ENCODE measurements around the gene MYO10. TPM values are rescaled to one million over a fixed set of nuclear protein-coding genes. Genes with fewer than 3 reads are reported as not detected.
"Not testable (repeated sequence)": the region's sequence is repeated elsewhere in the genome, so short reads cannot be mapped to it uniquely, and the experiment has no call there.

The MYO10 gene
- total RNA-seq, 1 experiment from 2014 or later = 89.8 TPM

DNA sequence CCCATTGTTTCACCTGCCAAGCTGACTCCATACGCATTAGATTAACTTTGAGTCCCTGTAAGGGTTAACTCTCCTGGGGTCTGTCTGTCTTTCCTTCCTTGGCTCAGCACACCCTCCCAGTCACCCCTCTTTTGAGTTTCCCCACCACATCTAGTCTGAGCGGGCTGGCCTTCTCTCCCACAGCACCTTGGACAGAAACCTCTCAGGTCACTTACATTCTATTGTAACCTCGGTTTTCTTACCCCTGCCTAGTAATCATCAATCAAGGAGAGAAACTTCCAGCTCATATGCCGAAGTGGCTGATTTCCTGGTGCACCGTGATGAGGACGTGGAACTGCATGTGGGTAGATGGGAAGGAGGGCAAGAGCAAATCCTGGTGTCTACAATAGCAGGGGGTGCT lies 102.1 kb downstream of the MYO10 start:
- Mint-ChIP-seq H3K4me3 (no peak overlapping the region), H3K9me3 (peaks cover 6% of the 10 kb centered on the region), H3K27ac (no peak overlapping the region), H3K27me3 (ENCODE audit: low read depth) (no peaks in the 10 kb centered on the region), H3K4me1 (peaks cover 17% of the 10 kb centered on the region), H3K36me3 (no peaks in the 10 kb centered on the region)
- ChIA-PET POLR2A (no interaction called here), CTCF (no interaction called here)
- TF ChIP-seq, protein P1, sequence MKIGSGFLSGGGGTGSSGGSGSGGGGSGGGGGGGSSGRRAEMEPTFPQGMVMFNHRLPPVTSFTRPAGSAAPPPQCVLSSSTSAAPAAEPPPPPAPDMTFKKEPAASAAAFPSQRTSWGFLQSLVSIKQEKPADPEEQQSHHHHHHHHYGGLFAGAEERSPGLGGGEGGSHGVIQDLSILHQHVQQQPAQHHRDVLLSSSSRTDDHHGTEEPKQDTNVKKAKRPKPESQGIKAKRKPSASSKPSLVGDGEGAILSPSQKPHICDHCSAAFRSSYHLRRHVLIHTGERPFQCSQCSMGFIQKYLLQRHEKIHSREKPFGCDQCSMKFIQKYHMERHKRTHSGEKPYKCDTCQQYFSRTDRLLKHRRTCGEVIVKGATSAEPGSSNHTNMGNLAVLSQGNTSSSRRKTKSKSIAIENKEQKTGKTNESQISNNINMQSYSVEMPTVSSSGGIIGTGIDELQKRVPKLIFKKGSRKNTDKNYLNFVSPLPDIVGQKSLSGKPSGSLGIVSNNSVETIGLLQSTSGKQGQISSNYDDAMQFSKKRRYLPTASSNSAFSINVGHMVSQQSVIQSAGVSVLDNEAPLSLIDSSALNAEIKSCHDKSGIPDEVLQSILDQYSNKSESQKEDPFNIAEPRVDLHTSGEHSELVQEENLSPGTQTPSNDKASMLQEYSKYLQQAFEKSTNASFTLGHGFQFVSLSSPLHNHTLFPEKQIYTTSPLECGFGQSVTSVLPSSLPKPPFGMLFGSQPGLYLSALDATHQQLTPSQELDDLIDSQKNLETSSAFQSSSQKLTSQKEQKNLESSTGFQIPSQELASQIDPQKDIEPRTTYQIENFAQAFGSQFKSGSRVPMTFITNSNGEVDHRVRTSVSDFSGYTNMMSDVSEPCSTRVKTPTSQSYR (CRISPR knock-in tag; IDR thresholded peaks at IDR 0.05) = no peak
- no peak for TF ChIP-seq RORB (CRISPR knock-in tag; IDR thresholded peaks at IDR 0.05)
- no peak for TF ChIP-seq ZNF317 (CRISPR knock-in tag; IDR thresholded peaks at IDR 0.05; ENCODE audit: borderline replicate concordance, low read depth)
- no peak for TF ChIP-seq FOXJ3 (CRISPR knock-in tag; IDR thresholded peaks at IDR 0.05; ENCODE audit: borderline replicate concordance)
- TF ChIP-seq, protein P2, sequence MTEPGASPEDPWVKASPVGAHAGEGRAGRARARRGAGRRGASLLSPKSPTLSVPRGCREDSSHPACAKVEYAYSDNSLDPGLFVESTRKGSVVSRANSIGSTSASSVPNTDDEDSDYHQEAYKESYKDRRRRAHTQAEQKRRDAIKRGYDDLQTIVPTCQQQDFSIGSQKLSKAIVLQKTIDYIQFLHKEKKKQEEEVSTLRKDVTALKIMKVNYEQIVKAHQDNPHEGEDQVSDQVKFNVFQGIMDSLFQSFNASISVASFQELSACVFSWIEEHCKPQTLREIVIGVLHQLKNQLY (CRISPR knock-in tag; IDR thresholded peaks at IDR 0.05) = no peak
- no peak for TF ChIP-seq ZBTB21 (CRISPR knock-in tag; IDR thresholded peaks at IDR 0.05; ENCODE audit: borderline replicate concordance)
- TF ChIP-seq, protein P3, sequence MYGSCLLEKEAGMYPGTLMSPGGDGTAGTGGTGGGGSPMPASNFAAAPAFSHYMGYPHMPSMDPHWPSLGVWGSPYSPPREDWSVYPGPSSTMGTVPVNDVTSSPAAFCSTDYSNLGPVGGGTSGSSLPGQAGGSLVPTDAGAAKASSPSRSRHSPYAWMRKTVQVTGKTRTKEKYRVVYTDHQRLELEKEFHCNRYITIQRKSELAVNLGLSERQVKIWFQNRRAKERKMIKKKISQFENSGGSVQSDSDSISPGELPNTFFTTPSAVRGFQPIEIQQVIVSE (CRISPR knock-in tag; IDR thresholded peaks at IDR 0.05; ENCODE audit: borderline replicate concordance) = no peak
- TF ChIP-seq ZNF396 (CRISPR knock-in tag; IDR thresholded peaks at IDR 0.05; ENCODE audit: borderline replicate concordance) = no peak
- TF ChIP-seq, protein P4, sequence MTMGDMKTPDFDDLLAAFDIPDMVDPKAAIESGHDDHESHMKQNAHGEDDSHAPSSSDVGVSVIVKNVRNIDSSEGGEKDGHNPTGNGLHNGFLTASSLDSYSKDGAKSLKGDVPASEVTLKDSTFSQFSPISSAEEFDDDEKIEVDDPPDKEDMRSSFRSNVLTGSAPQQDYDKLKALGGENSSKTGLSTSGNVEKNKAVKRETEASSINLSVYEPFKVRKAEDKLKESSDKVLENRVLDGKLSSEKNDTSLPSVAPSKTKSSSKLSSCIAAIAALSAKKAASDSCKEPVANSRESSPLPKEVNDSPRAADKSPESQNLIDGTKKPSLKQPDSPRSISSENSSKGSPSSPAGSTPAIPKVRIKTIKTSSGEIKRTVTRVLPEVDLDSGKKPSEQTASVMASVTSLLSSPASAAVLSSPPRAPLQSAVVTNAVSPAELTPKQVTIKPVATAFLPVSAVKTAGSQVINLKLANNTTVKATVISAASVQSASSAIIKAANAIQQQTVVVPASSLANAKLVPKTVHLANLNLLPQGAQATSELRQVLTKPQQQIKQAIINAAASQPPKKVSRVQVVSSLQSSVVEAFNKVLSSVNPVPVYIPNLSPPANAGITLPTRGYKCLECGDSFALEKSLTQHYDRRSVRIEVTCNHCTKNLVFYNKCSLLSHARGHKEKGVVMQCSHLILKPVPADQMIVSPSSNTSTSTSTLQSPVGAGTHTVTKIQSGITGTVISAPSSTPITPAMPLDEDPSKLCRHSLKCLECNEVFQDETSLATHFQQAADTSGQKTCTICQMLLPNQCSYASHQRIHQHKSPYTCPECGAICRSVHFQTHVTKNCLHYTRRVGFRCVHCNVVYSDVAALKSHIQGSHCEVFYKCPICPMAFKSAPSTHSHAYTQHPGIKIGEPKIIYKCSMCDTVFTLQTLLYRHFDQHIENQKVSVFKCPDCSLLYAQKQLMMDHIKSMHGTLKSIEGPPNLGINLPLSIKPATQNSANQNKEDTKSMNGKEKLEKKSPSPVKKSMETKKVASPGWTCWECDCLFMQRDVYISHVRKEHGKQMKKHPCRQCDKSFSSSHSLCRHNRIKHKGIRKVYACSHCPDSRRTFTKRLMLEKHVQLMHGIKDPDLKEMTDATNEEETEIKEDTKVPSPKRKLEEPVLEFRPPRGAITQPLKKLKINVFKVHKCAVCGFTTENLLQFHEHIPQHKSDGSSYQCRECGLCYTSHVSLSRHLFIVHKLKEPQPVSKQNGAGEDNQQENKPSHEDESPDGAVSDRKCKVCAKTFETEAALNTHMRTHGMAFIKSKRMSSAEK (CRISPR knock-in tag; IDR thresholded peaks at IDR 0.05; ENCODE audit: borderline replicate concordance) = no peak
- TF ChIP-seq, protein P5, sequence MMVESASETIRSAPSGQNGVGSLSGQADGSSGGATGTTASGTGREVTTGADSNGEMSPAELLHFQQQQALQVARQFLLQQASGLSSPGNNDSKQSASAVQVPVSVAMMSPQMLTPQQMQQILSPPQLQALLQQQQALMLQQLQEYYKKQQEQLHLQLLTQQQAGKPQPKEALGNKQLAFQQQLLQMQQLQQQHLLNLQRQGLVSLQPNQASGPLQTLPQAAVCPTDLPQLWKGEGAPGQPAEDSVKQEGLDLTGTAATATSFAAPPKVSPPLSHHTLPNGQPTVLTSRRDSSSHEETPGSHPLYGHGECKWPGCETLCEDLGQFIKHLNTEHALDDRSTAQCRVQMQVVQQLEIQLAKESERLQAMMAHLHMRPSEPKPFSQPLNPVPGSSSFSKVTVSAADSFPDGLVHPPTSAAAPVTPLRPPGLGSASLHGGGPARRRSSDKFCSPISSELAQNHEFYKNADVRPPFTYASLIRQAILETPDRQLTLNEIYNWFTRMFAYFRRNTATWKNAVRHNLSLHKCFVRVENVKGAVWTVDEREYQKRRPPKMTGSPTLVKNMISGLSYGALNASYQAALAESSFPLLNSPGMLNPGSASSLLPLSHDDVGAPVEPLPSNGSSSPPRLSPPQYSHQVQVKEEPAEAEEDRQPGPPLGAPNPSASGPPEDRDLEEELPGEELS (CRISPR knock-in tag; IDR thresholded peaks at IDR 0.05) = no peak
- TF ChIP-seq, protein P6, sequence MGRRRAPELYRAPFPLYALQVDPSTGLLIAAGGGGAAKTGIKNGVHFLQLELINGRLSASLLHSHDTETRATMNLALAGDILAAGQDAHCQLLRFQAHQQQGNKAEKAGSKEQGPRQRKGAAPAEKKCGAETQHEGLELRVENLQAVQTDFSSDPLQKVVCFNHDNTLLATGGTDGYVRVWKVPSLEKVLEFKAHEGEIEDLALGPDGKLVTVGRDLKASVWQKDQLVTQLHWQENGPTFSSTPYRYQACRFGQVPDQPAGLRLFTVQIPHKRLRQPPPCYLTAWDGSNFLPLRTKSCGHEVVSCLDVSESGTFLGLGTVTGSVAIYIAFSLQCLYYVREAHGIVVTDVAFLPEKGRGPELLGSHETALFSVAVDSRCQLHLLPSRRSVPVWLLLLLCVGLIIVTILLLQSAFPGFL (CRISPR knock-in tag; IDR thresholded peaks at IDR 0.05; ENCODE audit: borderline replicate concordance) = no peak
- ATAC-seq (peak; percentile 34), DNase-seq (ENCODE audit: low spot score) (no peak)

DNA sequence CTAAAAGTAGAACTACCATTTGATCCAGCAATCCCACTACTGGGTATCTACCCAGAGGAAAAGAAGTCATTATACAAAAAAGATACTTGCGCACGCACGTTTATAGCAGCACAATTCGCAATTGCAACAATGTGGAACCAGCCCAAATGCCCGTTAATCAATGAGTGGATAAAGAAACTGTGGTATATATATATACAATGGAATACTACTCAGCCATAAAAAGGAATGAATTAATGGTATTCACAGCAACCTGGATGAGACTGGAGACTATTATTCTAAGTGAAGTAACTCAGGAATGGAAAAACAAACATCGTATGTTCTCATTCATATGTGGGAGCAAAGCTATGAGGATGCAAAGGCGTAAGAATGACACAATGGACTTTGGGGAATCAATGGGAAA lies 104.8 kb downstream of the MYO10 start:
- POLR2A ChIA-PET; H3K4me3 Mint-ChIP-seq; ATAC-seq; H3K27me3 Mint-ChIP-seq (ENCODE audit: low read depth); H3K4me1 Mint-ChIP-seq; DNase-seq (ENCODE audit: low spot score); H3K27ac Mint-ChIP-seq; H3K36me3 Mint-ChIP-seq; H3K9me3 Mint-ChIP-seq: not testable (repeated sequence)
- CTCF ChIA-PET = interaction anchor here (0.6 to 1.3 kb wide), 2 partner anchors 302 to 1960 kb away, joined by 3 read pairs; partner anchors contain the start of gene ANKH
